GM18873 (cell line): ENCODE data around the gene PRDM10.

Experiments
- ATAC-seq: cut with Tn5 transposase; IDR thresholded peaks from one replicate; pipeline ENCODE4 v1.9.1; 2021; ENCODE audit warnings: mild to moderate bottlenecking, moderate library complexity, moderate number of reproducible peaks; ENCODE audit not compliant: unreplicated experiment, low FRiP score

PRDM10 gene

GRCh38 chr11:129951201-129951865 is 51.3 kb downstream of the PRDM10 start:
- ATAC-seq = no peak

- ATAC-seq = no peak
Observed at GRCh38 chr11:129950101-129951091, 52.2 kb downstream of the PRDM10 start.

- no peak for ATAC-seq
Observed at GRCh38 chr11:129948926-129949466, 53.6 kb downstream of the PRDM10 start.

GRCh38 chr11:129947474-129947873 is 55.2 kb downstream of the PRDM10 start:
- ATAC-seq = no peak

- no peak for ATAC-seq
Observed at GRCh38 chr11:129946965-129947364, 55.7 kb downstream of the PRDM10 start.

- no peak for ATAC-seq
Observed at GRCh38 chr11:129946256-129946655, 56.4 kb downstream of the PRDM10 start.

GRCh38 chr11:129945373-129945772 is 57.3 kb downstream of the PRDM10 start:
- no peak for ATAC-seq

- ATAC-seq = no peak
Observed at GRCh38 chr11:129944696-129945095, 57.9 kb downstream of the PRDM10 start.

GRCh38 chr11:129943036-129943435 is 59.6 kb downstream of the PRDM10 start:
- ATAC-seq = no peak

- ATAC-seq = no peak
Observed at GRCh38 chr11:129939510-129939909, 63.1 kb downstream of the PRDM10 start.

GRCh38 chr11:129938764-129939163 is 63.9 kb downstream of the PRDM10 start:
- ATAC-seq = no peak

GRCh38 chr11:129937592-129938238 is 64.9 kb downstream of the PRDM10 start:
- ATAC-seq = no peak

GRCh38 chr11:129935723-129936122 is 66.9 kb downstream of the PRDM10 start:
- ATAC-seq = no peak

GRCh38 chr11:129933891-129934290 is 68.7 kb downstream of the PRDM10 start:
- ATAC-seq = no peak

- ATAC-seq = no peak
Observed at GRCh38 chr11:129933262-129933661, 69.4 kb downstream of the PRDM10 start.

GRCh38 chr11:129932381-129933067 is 70.1 kb downstream of the PRDM10 start:
- ATAC-seq = no peak

- ATAC-seq = no peak
Observed at GRCh38 chr11:129930743-129931142, 71.9 kb downstream of the PRDM10 start.

- ATAC-seq = no peak
Observed at GRCh38 chr11:129930296-129930695, 72.3 kb downstream of the PRDM10 start.

GRCh38 chr11:129929721-129930120 is 72.9 kb downstream of the PRDM10 start:
- no peak for ATAC-seq
